ENCODE data around the gene LCN1. TPM values are rescaled to one million over a fixed set of nuclear protein-coding genes. Genes with fewer than 3 reads are reported as not detected.

LCN1 gene
- total and polyA plus RNA-seq, 4 donors = not detected

- peaks cover 3 to 23% (median 9%) of the 10 kb centered on the region in 4 donors for H3K36me3 ChIP-seq (ENCODE audit: control insufficient read depth in 4 of 4, insufficient read depth in 3 of 4, low read depth in 1 of 4, low read length in 3 of 4)
- H3K27me3 ChIP-seq (ENCODE audit: control insufficient read depth in 4 of 4, insufficient read depth in 4 of 4, low read length in 3 of 4) = no peaks in the 10 kb centered on the region
- H3K27ac ChIP-seq (ENCODE audit: low read depth in 1 of 2, low read length in 2 of 2) = no peak overlapping the region
- H3K4me1 ChIP-seq (ENCODE audit: control insufficient read depth in 4 of 4, insufficient read depth in 4 of 4, low read length in 3 of 4) = peaks cover 6 to 35% (median 23%) of the 10 kb centered on the region in 4 donors
- H3K9ac ChIP-seq (ENCODE audit: low read depth in 1 of 2, low read length in 2 of 2) = no peak overlapping the region
- DNase-seq (ENCODE audit: low spot score) = no peak
- no peaks in the 10 kb centered on the region for H3K9me3 ChIP-seq (ENCODE audit: control insufficient read depth in 4 of 4, low read length in 3 of 4)
- WGBS = 95% methylated on average over 16 of the region's 16 CpGs
- TF ChIP-seq ZBTB33 (IDR thresholded peaks at IDR 0.05) = no peak
- TF ChIP-seq TAF1 (conservative IDR thresholded peaks at IDR 0.05) = no peak
- no peak for TF ChIP-seq MAX (IDR thresholded peaks at IDR 0.05)
- no peak for TF ChIP-seq EGR1 (IDR thresholded peaks at IDR 0.05; ENCODE audit: low read depth in 2 of 2)
- no peak for TF ChIP-seq RXRA (IDR thresholded peaks at IDR 0.05)
- TF ChIP-seq HNF4G (IDR thresholded peaks at IDR 0.05) = no peak
- no peak for TF ChIP-seq YY1 (IDR thresholded peaks at IDR 0.05)
- TF ChIP-seq NR2F2 (IDR thresholded peaks at IDR 0.05) = no peak
- no peak for TF ChIP-seq FOXA2 (IDR thresholded peaks at IDR 0.05)
- TF ChIP-seq RAD21 (IDR thresholded peaks at IDR 0.05) = no peak
- TF ChIP-seq FOXA1 (IDR thresholded peaks at IDR 0.05) = no peak
- TF ChIP-seq JUND (IDR thresholded peaks at IDR 0.05) = no peak
- no peak for TF ChIP-seq CTCF (IDR thresholded peaks at IDR 0.05; ENCODE audit: low read depth, low read length, missing input control)
- no peak for TF ChIP-seq ATF3 (IDR thresholded peaks at IDR 0.05)
- no peak for TF ChIP-seq HNF4A (conservative IDR thresholded peaks at IDR 0.05)
- no peak for TF ChIP-seq GABPA (IDR thresholded peaks at IDR 0.05 in 1 of 2, conservative IDR thresholded peaks at IDR 0.05 in 1 of 2)
- TF ChIP-seq SP1 (IDR thresholded peaks at IDR 0.05) = no peak
- H3K4me3 ChIP-seq (ENCODE audit: low read depth in 1 of 3, low read length in 3 of 3) = no peak overlapping the region
Measured at GRCh38 chr9:135502873-135503321, 18.3 kb upstream of the LCN1 start.

GRCh38 chr9:135503371-135504261 is 17.6 kb upstream of the LCN1 start:
- Histone ChIP-seq H3K27ac (ENCODE audit: low read depth in 1 of 2, low read length in 2 of 2) (no peak overlapping the region), H3K4me3 (ENCODE audit: low read depth in 1 of 3, low read length in 3 of 3) (no peak overlapping the region), H3K27me3 (ENCODE audit: control insufficient read depth in 4 of 4, insufficient read depth in 4 of 4, low read length in 3 of 4) (no peaks in the 10 kb centered on the region), H3K36me3 (ENCODE audit: control insufficient read depth in 4 of 4, insufficient read depth in 3 of 4, low read depth in 1 of 4, low read length in 3 of 4) (peaks cover 3 to 23% (median 9%) of the 10 kb centered on the region in 4 donors), H3K9me3 (ENCODE audit: control insufficient read depth in 4 of 4, low read length in 3 of 4) (no peaks in the 10 kb centered on the region), H3K9ac (ENCODE audit: low read depth in 1 of 2, low read length in 2 of 2) (no peak overlapping the region), H3K4me1 (ENCODE audit: control insufficient read depth in 4 of 4, insufficient read depth in 4 of 4, low read length in 3 of 4) (peaks cover 6 to 35% (median 23%) of the 10 kb centered on the region in 4 donors)
- 91% methylated on average over 41 of the region's 41 CpGs for WGBS
- no peak for DNase-seq (ENCODE audit: low spot score)
- TF ChIP-seq YY1 (IDR thresholded peaks at IDR 0.05) = no peak
- no peak for TF ChIP-seq TAF1 (conservative IDR thresholded peaks at IDR 0.05)
- no peak for TF ChIP-seq RAD21 (IDR thresholded peaks at IDR 0.05)
- TF ChIP-seq RXRA (IDR thresholded peaks at IDR 0.05) = no peak
- no peak for TF ChIP-seq ATF3 (IDR thresholded peaks at IDR 0.05)
- TF ChIP-seq HNF4A (conservative IDR thresholded peaks at IDR 0.05) = no peak
- no peak for TF ChIP-seq FOXA2 (IDR thresholded peaks at IDR 0.05)
- no peak for TF ChIP-seq REST (IDR thresholded peaks at IDR 0.05)
- TF ChIP-seq EGR1 (IDR thresholded peaks at IDR 0.05; ENCODE audit: low read depth in 2 of 2) = no peak
- no peak for TF ChIP-seq ZBTB33 (IDR thresholded peaks at IDR 0.05)
- TF ChIP-seq MAX (IDR thresholded peaks at IDR 0.05) = no peak
- no peak for TF ChIP-seq GABPA (IDR thresholded peaks at IDR 0.05 in 1 of 2, conservative IDR thresholded peaks at IDR 0.05 in 1 of 2)
- TF ChIP-seq NR2F2 (IDR thresholded peaks at IDR 0.05) = no peak
- no peak for TF ChIP-seq JUND (IDR thresholded peaks at IDR 0.05)
